Keratinocyte (primary cell): ENCODE results near the gene EPHB1. TPM values are rescaled to one million over a fixed set of nuclear protein-coding genes. Genes with fewer than 3 reads are reported as not detected.

Source experiments
- DNase-seq: peaks from one replicate; pipeline ENCODE4 v3.0.0-alpha.2; 2011; ENCODE audit warnings: low read depth, missing footprints, low spot score
- FAIRE-seq: peaks from 2 replicates; lab custom pipeline; 2011; peaks lifted over from hg19 to GRCh38; lab: Jason Lieb, UNC
- H2AFZ ChIP-seq: 2 replicates; pipeline ENCODE4 v1.6.0; 2012; ENCODE audit warnings: low read length, control low read depth, inconsistent platforms; ENCODE audit not compliant: control insufficient read depth
- H3K27ac ChIP-seq: 2 replicates; pipeline ENCODE4 v1.5.1; 2011; ENCODE audit warnings: low read length; ENCODE audit not compliant: control insufficient read depth, insufficient read depth
- H3K27me3 ChIP-seq: 3 replicates; pipeline ENCODE4 v1.6.0; 2011; ENCODE audit warnings: low read length; ENCODE audit not compliant: control insufficient read depth, insufficient read depth; ENCODE audit errors: extremely low read depth
- H3K36me3 ChIP-seq, 2 experiments: 2 replicates in 1 of 2; 3 replicates in 1 of 2; pipeline ENCODE4 v1.5.1; 2011; ENCODE audit warnings: low read length in 2 of 2, mild to moderate bottlenecking in 1 of 2; ENCODE audit not compliant: control insufficient read depth in 2 of 2, insufficient read depth in 2 of 2; ENCODE audit errors: extremely low read depth in 1 of 2
- H3K4me1 ChIP-seq: 3 replicates; pipeline ENCODE4 v1.5.1; 2011; ENCODE audit warnings: low read length; ENCODE audit not compliant: control insufficient read depth, insufficient read depth; ENCODE audit errors: extremely low read depth
- H3K4me2 ChIP-seq: 3 replicates; pipeline ENCODE4 v1.6.0; 2011; ENCODE audit warnings: low read depth, low read length; ENCODE audit not compliant: control insufficient read depth, insufficient read depth; ENCODE audit errors: extremely low read depth
- H3K4me3 ChIP-seq, 3 experiments: fragments of 200-600 bp in 1 of 3; sonication (generic) in 1 of 3; 2 replicates in 2 of 3; 3 replicates in 1 of 3; pipeline ENCODE4 v1.5.1; 2011 to 2016; ENCODE audit warnings: low read length in 3 of 3, mild to moderate bottlenecking in 3 of 3, control low read depth in 2 of 3, inconsistent platforms in 1 of 3, low read depth in 1 of 3, mixed read lengths in 1 of 3, mixed run types in 1 of 3, moderate library complexity in 1 of 3; ENCODE audit not compliant: control insufficient read depth in 2 of 3, insufficient read depth in 2 of 3; ENCODE audit errors: extremely low read depth in 1 of 3
- H3K79me2 ChIP-seq: 2 replicates; pipeline ENCODE4 v1.6.0; 2012; ENCODE audit warnings: low read length; ENCODE audit not compliant: control insufficient read depth, insufficient read depth
- H3K9ac ChIP-seq: 3 replicates; pipeline ENCODE4 v1.6.0; 2011; ENCODE audit warnings: low read length; ENCODE audit not compliant: control insufficient read depth, insufficient read depth; ENCODE audit errors: extremely low read depth
- H3K9me1 ChIP-seq: 3 replicates; pipeline ENCODE4 v1.6.0; 2011; ENCODE audit warnings: low read length; ENCODE audit not compliant: control insufficient read depth, insufficient read depth; ENCODE audit errors: extremely low read depth
- H3K9me3 ChIP-seq: 2 replicates; pipeline ENCODE4 v1.5.1; 2012; ENCODE audit warnings: low read depth, low read length; ENCODE audit not compliant: control insufficient read depth
- H4K20me1 ChIP-seq: 3 replicates; pipeline ENCODE4 v1.6.0; 2011; ENCODE audit warnings: low read length; ENCODE audit not compliant: control insufficient read depth, insufficient read depth; ENCODE audit errors: extremely low read depth
- EZH2 ChIP-seq: IDR thresholded peaks from one replicate; pipeline ENCODE4 v1.6.1; 2012; ENCODE audit warnings: inconsistent platforms, mild to moderate bottlenecking, low read length, moderate library complexity
- dilution Hi-C: fragments of 300-500 bp; cut with MboI; formaldehyde crosslinking; loops from one replicate; pipeline ENCODE4 v1.7.0; 2020; ENCODE audit warnings: low sequenced_read_pairs; ENCODE audit not compliant: extremely low pct_ligation_motif_present
- polyA plus RNA-seq, 5 experiments: library from polyadenylated mRNA; depleted of rRNA in 3 of 5; stranded (reverse) in 3 of 5; stranded (forward) in 1 of 5; unstranded in 1 of 5; fragments of >200 nt; gene quantifications; 1 replicate in 1 of 5; 2 replicates in 3 of 5; 3 replicates in 1 of 5; pipeline versions ENCODE4 v1.2.1 to v1.2.3, GENCODE V29; 2011 to 2012; ENCODE audit warnings: missing spikeins in 2 of 5, low read depth in 1 of 5, low replicate concordance in 1 of 5
- TF ChIP-seq, protein P1 (sequence below), 3 experiments: IDR thresholded peaks in 1 of 3; conservative IDR thresholded peaks in 1 of 3; optimal IDR thresholded peaks in 1 of 3; 2 replicates in 2 of 3; 3 replicates in 1 of 3; pipeline versions ENCODE3 to v1.5.1; 2011; ENCODE audit warnings: low read length in 3 of 3, mild to moderate bottlenecking in 3 of 3, moderate library complexity in 2 of 3, control low read depth in 1 of 3, inconsistent platforms in 1 of 3; ENCODE audit not compliant: insufficient read depth in 2 of 3; ENCODE audit errors: extremely low read depth in 1 of 3

EPHB1 gene
- polyA plus RNA-seq, 1 donor (not counting 4 experiments of a cell fraction or from before 2014, with no cell fraction given): 0.01 TPM

DNA sequence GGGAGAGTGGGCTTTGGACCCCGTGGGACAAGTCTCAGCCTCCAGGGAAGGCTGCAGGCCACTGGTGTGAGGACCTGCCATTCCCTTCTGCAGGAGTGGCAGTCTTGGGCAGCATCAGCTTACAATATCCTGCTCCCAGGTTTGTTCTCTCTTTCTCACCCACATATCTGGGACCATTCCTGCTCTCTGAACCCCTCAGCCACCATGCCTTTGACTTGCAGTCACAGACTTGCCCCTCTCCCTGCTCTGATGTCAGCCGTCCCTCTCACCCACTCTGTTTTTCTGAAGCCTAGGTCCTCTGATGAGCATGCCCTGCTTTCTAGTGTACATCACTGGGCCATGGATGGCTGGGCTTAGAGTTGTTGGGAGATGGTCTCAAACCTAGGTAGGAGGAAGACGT lies 282.1 kb downstream of the EPHB1 start:
- H3K4me2 ChIP-seq: no peak overlapping the region
- H3K9me1 ChIP-seq: no peaks in the 10 kb centered on the region
- H3K79me2 ChIP-seq: no peaks in the 10 kb centered on the region
- no peak overlapping the region for H3K9ac ChIP-seq
- DNase-seq (no peak), FAIRE-seq (no peak)
- no peaks in the 10 kb centered on the region for H3K27me3 ChIP-seq
- dilution Hi-C loops: no loop called here
- H4K20me1 ChIP-seq: no peaks in the 10 kb centered on the region
- H3K4me1 ChIP-seq: no peaks in the 10 kb centered on the region
- H3K36me3 ChIP-seq: no peaks in the 10 kb centered on the region
- no peak overlapping the region for H2AFZ ChIP-seq
- no peak overlapping the region for H3K4me3 ChIP-seq
- no peak for TF ChIP-seq EZH2
- TF ChIP-seq, protein P1, sequence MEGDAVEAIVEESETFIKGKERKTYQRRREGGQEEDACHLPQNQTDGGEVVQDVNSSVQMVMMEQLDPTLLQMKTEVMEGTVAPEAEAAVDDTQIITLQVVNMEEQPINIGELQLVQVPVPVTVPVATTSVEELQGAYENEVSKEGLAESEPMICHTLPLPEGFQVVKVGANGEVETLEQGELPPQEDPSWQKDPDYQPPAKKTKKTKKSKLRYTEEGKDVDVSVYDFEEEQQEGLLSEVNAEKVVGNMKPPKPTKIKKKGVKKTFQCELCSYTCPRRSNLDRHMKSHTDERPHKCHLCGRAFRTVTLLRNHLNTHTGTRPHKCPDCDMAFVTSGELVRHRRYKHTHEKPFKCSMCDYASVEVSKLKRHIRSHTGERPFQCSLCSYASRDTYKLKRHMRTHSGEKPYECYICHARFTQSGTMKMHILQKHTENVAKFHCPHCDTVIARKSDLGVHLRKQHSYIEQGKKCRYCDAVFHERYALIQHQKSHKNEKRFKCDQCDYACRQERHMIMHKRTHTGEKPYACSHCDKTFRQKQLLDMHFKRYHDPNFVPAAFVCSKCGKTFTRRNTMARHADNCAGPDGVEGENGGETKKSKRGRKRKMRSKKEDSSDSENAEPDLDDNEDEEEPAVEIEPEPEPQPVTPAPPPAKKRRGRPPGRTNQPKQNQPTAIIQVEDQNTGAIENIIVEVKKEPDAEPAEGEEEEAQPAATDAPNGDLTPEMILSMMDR (optimal IDR thresholded peaks at IDR 0.05 in 1 of 3, IDR thresholded peaks at IDR 0.05 in 1 of 3, conservative IDR thresholded peaks at IDR 0.05 in 1 of 3; ENCODE audit: extremely low read depth in 1 of 3, insufficient read depth in 2 of 3, low read length in 3 of 3): no peak
- H3K27ac ChIP-seq: no peak overlapping the region
- no peaks in the 10 kb centered on the region for H3K9me3 ChIP-seq

DNA sequence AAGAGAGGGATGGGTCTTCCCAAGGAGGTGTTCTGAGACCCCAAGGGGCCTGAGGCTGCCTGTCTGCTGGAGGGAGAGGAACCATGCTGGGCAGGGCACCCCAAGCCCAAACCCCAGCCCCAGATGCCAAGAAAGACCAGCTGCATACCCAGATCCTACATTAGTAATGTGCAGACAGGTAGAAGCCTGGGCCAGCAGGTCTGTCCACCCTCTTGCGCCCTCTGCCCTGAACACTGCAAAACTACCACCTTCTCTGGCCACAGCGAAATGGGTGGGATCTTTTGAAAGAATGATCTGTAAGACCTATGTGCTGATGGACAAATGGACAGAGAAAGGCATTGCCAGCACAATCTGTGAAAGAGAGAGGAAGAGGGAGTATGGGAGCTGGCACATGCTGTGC lies 283.2 kb downstream of the EPHB1 start:
- H3K27me3 ChIP-seq: no peaks in the 10 kb centered on the region
- H3K27ac ChIP-seq: no peak overlapping the region
- no peaks in the 10 kb centered on the region for H4K20me1 ChIP-seq
- H3K4me3 ChIP-seq: no peak overlapping the region
- no peaks in the 10 kb centered on the region for H3K9me1 ChIP-seq
- DNase-seq (no peak), FAIRE-seq (no peak)
- no peak overlapping the region for H3K4me2 ChIP-seq
- no peaks in the 10 kb centered on the region for H3K79me2 ChIP-seq
- dilution Hi-C loops: no loop called here
- TF ChIP-seq, protein P1 (optimal IDR thresholded peaks at IDR 0.05 in 1 of 3, IDR thresholded peaks at IDR 0.05 in 1 of 3, conservative IDR thresholded peaks at IDR 0.05 in 1 of 3; ENCODE audit: extremely low read depth in 1 of 3, insufficient read depth in 2 of 3, low read length in 3 of 3): no peak
- no peak for TF ChIP-seq EZH2
- H3K36me3 ChIP-seq: no peaks in the 10 kb centered on the region
- no peak overlapping the region for H3K9ac ChIP-seq
- no peaks in the 10 kb centered on the region for H3K9me3 ChIP-seq
- no peak overlapping the region for H2AFZ ChIP-seq
- no peaks in the 10 kb centered on the region for H3K4me1 ChIP-seq
